Tibial nerve (tissue), 4 donors: ENCODE data around the gene SLCO2A1.

Experiments
- EP300 ChIP-seq, 2 donors: sonication (generic); formaldehyde crosslinking; IDR thresholded peaks; one replicate each; pipeline ENCODE4 v1.6.1; 2017; ENCODE audit warnings: antibody characterized with exemption in 2 of 2, mild to moderate bottlenecking in 1 of 2
- POLR2A ChIP-seq, 2 donors: fragments of 450-650 bp; IDR thresholded peaks; one replicate each; pipeline ENCODE4 v1.6.1; 2017; ENCODE audit warnings: antibody characterized with exemption in 2 of 2, mild to moderate bottlenecking in 2 of 2, moderate library complexity in 2 of 2
- TF ChIP-seq, protein P1 (sequence below), 5 experiments: fragments of 200-600 bp in 3 of 5; fragments of 450-650 bp in 2 of 5; sonication (generic) in 3 of 5; IDR thresholded peaks; one replicate each; pipeline ENCODE4 v1.5.1; 2016 to 2019; ENCODE audit warnings: antibody characterized with exemption in 5 of 5, mild to moderate bottlenecking in 3 of 5, moderate library complexity in 2 of 5

DNA sequence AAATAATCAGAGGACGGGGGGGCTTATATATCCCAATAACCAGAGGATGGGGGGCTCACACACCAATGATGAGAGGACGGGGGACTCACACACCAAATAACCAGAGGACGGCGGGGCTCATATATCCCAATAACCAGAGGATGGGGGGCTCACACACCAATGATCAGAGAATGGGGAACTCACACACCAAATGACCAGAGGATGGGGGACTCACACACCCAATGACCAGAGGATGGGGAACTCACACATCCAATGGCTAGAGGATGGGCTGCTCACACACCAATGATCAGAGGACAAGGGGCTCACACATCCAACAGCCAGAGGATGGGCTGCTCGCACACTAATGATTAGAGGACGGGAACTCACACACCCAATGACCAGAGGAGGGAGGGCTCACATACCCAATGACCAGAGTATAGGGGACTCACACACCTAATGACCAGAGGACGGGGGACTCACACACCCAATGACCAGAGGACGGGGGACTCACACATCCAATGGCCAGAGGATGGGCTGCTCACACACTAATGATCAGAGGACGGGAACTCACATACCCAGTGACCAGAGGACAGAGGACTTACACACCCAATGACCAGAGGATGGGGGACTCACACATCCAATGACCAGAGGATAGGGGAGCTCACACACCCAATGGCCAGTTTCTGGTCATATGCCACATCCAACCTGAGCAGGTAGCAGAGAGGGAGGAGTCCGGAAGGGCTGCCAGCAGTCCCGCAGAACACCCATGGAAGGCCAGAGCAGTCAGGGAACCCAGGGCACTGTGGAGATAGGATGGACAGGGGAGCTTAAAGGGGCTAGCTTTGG is 144.6 kb downstream of the SLCO2A1 start:
- TF ChIP-seq, protein P1, sequence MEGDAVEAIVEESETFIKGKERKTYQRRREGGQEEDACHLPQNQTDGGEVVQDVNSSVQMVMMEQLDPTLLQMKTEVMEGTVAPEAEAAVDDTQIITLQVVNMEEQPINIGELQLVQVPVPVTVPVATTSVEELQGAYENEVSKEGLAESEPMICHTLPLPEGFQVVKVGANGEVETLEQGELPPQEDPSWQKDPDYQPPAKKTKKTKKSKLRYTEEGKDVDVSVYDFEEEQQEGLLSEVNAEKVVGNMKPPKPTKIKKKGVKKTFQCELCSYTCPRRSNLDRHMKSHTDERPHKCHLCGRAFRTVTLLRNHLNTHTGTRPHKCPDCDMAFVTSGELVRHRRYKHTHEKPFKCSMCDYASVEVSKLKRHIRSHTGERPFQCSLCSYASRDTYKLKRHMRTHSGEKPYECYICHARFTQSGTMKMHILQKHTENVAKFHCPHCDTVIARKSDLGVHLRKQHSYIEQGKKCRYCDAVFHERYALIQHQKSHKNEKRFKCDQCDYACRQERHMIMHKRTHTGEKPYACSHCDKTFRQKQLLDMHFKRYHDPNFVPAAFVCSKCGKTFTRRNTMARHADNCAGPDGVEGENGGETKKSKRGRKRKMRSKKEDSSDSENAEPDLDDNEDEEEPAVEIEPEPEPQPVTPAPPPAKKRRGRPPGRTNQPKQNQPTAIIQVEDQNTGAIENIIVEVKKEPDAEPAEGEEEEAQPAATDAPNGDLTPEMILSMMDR (IDR thresholded peaks at IDR 0.05), result no peak
- no peak for TF ChIP-seq EP300 (IDR thresholded peaks at IDR 0.05)
- TF ChIP-seq POLR2A (IDR thresholded peaks at IDR 0.05), result no peak
